Daoy (cell line): ENCODE measurements around the gene SYT3. TPM values are rescaled to one million over a fixed set of nuclear protein-coding genes. Genes with fewer than 3 reads are reported as not detected.

Experiments used
- DNase-seq: peaks from one replicate; pipeline ENCODE4 v3.0.0-alpha.2; 2015; ENCODE audit warnings: low read depth
- total RNA-seq: library from RNA; depleted of rRNA; stranded (reverse); fragments of >200 nt; shearing (Covaris generic); gene quantifications from 2 replicates; pipeline ENCODE4 v1.2.3, GENCODE V29; 2014; rRNA removed

Gene SYT3, protein sequence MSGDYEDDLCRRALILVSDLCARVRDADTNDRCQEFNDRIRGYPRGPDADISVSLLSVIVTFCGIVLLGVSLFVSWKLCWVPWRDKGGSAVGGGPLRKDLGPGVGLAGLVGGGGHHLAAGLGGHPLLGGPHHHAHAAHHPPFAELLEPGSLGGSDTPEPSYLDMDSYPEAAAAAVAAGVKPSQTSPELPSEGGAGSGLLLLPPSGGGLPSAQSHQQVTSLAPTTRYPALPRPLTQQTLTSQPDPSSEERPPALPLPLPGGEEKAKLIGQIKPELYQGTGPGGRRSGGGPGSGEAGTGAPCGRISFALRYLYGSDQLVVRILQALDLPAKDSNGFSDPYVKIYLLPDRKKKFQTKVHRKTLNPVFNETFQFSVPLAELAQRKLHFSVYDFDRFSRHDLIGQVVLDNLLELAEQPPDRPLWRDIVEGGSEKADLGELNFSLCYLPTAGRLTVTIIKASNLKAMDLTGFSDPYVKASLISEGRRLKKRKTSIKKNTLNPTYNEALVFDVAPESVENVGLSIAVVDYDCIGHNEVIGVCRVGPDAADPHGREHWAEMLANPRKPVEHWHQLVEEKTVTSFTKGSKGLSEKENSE
- total RNA-seq = 0.36 and 1.4 TPM in 2 replicates

DNA sequence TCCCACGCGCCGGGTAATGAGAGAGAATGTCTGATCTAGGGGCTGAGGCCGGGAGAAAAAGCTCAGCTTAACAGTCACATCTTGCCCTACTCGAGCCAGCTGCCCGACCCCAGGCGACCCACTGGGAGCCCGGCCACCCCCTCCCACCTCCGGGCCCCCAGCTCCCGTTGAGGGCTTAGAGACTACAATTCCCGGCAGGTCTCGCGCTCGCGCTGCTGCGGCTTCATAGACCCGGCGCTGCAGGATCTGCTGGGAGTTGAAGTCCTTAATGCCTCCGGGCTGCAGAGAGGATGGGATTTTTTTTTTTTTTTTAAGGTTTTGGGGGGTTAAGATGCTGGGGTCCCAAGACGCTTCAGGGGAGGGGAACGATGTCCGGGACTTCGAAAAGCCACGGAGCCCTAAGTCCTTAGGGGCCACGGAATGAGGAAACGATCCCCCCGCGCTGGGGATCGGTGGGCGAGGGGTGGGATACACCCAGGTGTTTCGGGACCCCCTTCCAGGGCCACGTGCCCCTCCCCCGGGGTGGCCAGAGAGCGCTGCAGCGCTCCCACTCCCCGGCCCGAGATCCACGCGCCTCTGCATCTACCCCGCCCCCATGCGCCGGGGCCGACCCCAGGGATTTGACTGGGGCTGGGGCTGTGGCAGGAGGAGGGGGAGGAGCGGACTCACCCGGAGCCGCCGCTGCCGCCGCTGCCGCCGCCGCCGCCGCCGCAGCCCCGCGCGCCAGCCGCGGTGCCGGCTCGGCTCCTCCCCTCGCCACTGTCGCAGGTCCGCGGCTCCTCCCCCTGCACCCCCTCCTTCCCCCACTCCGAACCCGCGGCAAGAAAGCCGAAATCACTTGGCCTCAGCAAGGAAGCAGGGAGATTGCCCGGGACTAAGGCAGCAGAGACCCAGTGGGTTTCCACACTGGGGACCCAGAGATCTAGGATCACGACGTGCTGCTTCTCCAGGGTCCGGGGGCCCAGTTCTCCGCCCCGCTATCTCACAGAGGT is at the start of gene SYT3:
Gene SYT3 (minus strand): TSS at position 761 of the 992 bp plus-strand sequence. CDS start 2,470 bp downstream, outside the sequence.
- DNase-seq = peak; percentile 71

DNA sequence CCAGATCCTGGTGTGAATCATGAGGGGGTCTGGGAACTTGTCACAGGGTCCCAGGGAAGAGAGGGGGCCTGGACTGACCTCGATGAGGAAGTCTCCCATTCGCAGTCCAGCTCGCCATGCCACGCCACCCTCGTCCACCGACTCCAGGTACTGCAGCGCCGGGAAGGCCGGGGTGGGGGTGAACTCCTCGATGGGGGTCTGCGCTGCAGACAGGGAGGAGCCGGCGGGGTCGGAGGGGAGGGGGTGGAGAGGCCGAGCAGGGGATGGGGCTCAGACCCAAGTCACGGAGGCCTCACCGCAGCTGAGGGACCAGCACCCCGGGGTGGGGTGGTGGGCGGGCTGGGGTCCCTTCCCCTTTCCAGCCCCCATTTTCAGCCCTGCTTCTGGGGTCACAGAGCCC is 49.1 kb upstream of the SYT3 start:
- DNase-seq = no peak

DNA sequence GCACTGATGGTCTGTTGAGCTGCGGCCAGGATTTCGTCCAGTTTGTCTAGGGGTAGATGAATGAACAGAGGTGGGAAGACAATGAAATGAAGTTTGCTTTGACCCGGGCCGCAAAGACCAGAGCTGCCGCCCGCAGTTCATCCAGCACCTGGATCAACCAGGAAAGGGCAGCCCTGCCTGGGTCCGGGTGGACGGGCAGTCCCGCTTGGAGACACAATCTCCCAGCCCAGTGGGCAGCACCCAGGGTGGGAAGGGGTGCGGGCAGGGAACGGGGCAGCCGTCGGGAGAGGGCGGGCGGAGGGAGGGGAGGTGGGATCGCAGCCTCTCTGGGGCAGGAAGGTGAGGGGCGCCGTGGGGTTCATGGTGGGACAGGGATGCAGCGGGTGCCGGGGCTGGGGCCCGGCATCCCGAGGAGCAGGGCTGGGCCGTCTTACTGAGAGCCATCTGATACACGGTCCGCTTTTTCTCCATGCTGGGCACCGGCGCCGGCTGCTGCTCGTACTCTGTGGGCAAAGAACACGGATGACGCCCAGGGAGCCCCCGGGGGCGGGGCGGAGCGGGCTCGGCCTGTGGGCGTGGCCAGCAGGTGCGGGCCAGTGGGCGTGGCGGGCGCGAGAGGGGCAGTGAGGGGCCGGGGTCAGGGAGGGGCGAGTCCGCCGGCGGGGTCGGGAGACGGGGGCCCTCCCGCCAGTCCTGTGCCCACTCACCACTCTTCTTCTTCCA is 46.8 kb upstream of the SYT3 start:
- no peak for DNase-seq

DNA sequence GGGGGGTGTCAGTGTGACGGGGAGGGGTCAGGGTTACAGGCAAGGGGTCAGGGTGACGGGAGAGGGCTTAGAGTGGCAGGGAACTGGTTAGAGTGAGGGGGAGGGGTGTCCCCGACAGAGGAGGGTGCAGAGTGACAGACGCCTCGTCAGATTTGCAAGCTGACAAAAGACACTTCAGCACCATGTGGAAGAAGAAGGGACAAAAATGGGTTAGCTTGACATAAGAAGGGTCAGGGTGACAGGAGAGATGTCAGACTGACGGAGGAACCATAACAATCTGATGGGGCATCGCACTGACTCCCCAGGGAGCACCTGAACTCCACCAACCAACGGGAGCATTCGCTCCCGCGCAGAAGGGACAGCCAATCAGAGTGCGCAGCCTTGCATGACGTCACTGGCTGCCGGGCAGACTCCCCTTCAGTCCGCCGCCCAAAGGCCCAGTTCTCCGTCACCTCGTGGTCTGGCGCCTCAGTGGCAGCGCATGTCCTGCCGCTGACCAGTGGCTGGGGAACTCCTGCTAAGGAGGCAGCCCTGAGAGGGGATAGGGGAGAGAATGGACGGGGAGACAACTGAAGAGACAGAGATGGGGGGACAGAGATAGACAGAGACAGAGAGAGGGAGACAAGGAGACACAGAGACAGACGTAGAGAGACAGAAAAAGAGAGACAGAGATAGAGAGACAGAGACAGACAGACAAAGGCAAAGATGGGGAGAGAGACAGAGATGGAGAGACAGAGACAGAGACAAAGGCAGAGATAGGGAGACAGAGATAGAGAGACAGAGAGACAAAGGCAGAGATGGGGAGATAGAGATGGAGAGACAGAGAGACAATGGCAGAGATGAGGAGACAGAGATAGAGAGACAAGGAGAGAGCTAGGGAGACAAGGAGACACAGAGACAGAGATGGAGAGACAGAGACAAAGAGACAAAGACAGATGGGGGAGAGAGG is 39.8 kb upstream of the SYT3 start:
- DNase-seq = peak; percentile 92

DNA sequence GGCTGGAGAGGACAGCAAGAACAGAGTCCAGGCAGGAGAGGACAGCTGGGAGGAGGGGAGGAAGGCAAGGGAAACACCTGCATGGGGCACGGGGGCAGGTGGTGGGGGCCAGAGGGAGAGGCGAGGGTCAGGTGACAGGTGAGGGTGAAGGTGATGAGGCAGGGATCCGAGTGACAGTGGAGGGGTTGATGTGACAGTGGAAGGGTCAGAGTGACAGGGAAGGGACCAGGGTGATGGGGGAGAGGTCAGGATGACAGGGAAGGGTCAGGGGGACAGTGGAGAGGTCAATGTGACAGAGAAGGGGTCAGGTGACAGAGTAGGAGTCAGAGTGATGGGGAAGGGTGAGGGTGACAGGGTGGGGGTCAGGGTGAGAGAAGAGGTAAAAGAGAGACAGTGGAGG is 38.6 kb upstream of the SYT3 start:
- no peak for DNase-seq

DNA sequence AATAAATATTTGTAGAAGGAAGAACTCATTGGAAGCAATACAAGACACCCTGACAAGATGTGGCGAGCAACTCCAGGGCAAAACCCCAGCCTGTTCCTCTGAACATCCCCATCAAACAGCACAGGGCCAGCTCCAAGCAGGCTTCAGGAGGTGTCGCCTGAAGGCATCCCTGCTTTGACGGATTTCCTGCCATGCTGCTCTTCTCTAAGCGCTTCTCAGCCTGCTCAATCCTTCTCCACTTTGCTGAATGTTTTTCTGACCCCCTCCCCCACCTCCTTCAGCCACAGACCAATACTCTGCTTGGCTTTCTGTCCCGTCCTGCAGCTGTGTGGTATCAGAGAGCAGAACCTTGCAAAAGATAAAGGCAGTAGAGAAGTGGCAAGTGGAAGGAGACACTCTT is 38.0 kb upstream of the SYT3 start:
- DNase-seq = no peak

DNA sequence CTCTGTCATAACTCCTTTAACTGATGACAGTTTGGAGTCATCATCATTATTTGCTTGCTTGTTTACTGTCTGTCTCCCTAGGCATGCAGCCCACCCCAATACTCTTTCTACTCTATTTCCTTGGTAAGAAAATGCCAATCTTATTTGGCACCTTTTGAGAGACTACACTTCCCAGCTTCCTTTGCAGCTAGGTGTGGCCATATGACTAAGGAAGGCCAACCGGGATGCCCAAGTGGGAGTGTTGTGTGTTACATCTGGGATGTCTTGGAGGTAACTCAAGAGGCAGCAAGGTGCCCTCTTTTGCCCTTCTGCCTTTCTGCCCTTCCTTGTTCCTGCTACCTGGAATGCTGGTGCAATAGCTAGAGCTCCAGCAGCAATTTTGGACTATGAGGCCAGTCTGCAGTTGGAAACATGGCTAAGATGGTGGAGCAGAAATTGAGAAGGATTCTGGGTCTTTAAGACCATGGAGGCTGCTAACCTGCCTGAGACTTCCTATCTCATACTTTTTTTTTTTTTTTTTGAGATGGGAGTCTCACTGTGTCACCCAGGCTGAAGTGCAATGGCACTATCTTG is 37.0 kb upstream of the SYT3 start:
- no peak for DNase-seq

DNA sequence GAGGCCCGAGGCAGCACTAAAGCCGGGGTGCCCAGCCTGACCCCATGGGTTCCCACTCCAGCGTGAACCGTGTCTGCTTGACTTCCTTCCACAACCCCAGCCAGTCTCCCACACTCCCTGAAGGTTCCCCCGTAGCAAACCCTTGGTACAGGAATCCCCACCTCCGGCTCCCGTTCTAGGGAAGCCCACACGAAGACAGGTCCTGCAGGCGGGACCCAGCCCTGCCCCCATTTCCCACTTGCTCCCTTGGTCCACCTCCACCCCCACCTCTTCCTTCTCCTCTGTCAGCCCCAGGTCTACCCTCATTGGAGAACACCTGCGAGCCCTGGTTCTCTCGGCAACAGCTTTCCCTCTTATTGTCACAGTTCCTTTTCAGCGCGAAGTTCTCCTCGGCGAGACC is 33.4 kb upstream of the SYT3 start:
- no peak for DNase-seq

DNA sequence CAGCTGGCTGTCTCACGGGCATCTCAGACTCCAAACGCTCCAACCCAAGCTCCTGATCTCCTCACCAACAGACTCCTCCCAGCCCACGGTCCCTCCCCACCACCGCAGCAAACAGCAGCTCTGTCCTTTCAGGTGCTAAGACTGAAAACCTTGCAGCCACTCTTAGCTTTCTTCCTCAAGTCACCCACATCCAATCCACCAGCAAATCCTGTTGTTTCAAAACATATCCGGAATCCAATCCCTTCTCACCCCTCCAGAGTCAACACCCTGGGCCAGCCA is 30.4 kb upstream of the SYT3 start:
- no peak for DNase-seq

DNA sequence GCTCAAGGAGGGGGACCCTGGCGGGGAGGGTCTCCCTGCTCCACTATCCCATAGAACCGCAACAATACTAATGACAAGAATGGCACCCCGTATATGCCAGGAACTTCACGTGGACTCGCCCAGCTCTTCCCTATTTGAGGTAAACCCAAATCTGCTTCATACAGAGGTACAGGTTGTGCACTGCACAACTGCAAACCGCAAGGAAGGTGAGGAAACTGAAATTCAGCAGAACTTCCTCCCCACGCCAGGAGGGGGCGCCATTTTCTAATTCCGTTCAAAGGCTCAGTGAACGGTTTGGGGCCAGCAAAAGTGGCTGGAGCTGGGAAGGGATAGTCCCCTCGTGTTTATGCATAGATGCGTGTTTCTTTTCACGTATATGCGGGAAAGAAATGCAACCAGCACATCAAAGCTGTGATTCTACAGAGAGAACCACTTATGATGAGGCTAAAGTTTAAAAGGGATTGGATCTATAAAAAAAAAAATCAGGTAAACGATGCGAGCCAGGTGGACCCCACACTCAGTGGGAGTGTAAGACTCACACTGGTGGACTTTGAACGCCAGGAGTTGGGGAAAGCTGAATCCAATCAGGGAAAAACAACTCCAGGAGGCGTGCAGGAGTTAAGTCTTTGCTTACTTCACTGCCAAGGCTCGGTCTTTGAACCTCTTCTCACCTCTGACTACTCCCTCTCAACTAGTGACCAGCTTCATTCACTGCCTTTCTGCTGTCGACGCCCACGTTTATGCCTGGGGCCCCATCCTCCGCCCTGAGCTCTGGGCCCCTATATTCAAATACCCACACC is 29.8 kb upstream of the SYT3 start:
- no peak for DNase-seq

DNA sequence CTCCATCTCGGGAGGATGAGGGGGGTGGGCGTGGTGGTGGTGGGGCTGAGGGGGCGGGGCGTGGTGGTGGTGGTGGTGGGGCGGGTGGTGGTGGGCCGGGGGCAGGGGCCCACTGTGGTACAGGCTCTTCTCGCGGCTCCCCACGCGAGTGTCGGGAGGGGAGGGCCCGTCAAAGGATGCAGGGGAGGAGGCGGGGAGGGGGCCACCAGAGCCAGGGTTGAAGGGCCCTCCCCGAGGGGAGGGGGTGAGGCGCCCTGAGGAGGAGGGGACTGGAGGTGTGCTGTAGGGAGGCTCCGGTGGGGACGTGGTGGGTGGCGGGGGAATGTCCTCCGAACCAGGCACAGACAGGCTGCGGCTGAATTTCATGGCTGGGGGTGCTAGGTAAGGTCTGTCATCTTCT is 29.2 kb upstream of the SYT3 start:
- no peak for DNase-seq

DNA sequence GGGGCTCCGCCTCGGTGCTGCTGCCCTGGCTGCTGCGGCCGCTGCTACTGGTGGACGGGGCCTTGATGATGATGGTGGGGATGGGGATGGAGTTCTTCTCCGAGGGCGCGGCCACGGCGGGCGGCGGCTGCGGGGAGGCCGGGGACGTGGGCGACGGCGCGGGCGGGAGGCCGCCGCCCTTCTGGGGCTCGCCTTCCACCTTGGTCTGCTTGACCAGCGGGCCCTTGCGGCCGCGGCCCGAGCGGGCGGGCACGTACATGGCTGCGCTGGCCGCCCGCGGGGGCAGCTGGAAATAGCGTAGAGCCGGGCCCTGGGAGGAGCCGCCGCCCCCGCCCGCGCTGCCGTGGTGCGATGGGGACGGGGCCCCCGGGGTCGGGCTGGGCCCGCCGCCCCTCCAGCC is 28.7 kb upstream of the SYT3 start:
- DNase-seq = no peak

DNA sequence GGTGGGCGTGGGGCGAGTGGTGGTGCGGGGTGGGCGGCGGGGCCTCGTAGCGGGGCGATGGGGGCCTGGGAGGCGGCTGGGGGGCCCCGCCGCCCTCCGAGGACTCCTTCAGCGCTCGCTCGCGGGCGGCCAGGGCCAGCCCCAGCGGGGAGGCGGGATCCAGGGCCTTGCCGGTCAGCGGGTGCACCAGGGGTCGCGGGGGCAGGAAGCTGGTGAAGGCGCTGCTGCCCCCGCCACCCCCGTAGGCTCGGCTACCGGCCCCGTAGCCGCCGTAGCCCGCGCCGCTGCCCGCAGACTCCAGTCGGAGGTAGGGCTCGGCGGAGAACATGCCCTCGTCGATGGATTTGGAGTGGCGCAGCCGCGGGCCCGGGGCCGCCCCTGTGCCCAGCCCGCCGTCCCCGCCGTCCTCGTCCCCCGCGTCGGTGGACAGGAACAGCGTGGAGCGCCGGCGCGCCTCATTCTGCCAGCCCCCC is 28.1 kb upstream of the SYT3 start:
- DNase-seq = no peak

DNA sequence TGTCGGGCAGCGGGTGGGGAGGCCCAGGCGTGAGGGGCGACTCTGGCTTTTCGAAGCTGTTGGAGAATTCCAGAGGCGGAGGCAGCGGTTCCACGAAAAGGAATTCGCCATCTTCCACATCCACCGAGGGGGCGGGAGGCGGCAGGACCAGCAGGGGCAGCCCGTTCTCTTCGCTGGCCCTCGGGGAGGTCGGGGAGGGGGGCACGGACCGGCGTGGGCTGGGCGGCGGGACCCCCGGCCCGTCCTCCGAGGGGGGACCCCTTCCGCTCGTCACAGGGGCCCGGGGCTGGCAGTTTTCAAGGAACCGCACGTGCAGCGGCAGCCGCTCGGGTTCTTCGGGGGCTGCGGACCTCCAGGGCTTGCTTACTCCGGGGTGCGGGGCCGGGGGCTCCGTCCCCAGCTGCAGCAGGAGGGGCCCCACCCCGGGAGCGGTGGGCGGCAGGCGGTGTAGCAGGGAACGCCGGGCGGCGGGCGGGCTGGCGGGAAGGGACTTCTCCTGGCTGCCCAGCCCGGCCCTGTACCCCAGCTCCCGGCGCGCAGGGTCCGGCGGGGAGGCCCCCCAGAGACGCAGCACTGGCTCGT is 27.6 kb upstream of the SYT3 start:
- DNase-seq = no peak

DNA sequence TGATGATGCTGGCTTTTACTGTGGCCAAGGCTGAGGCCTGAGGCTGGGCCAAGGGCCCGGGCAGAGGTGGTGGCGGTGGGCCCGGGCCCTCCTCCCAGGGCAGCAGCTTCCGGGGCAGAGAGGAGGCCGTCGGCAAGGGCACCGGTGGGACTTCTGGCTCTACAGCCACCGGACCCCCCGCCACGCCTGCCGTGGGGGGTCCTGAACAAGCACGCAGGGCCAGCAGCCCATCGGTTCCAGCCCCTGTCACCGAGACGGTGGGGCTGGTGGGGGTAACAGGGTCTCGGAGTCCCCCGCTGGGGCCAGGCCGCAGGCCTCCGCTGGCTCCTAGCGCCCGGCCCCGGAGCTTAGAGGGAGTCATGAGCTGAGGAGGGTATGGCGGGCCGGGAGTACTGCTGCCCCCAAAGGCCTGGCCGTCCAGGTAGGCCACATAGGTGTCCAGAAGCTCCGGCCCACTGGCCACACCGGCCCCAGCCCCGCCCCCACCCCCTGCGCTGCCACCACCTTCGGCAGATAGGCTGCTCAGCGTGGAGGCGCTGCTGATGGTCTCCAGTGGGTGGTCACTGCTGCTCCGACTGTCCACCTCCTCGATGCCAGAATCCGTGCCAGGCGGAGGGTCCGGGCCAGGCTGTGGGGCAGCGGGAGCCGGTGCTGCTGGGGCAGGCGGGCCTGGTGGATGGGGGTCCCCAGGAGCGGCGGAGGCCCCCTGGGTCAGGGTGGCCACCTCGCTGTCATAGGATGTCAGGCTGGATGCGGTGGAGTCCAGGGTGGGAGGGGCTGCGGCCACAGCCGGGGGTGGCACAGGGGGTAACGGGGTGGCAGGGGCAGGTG is 26.9 kb upstream of the SYT3 start:
- no peak for DNase-seq

DNA sequence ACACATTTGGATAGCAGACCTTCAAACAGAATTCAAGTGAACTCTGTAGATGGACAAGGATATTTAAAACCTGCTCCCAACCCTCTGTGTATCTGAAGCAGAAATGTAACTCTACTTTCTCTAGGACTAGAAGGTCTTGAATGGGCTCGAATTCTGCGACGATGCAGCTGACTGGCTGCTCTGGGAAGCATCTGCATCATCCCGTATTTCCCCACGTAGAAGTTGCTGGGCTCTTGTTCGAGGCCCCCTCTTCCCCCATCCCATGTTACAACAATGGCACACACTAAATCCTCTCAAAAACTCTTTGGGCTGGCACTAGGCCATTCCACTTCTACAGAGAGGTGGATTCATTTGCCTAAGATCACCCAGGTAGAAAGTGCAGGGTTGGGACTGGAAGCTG is 24.5 kb upstream of the SYT3 start:
- no peak for DNase-seq

DNA sequence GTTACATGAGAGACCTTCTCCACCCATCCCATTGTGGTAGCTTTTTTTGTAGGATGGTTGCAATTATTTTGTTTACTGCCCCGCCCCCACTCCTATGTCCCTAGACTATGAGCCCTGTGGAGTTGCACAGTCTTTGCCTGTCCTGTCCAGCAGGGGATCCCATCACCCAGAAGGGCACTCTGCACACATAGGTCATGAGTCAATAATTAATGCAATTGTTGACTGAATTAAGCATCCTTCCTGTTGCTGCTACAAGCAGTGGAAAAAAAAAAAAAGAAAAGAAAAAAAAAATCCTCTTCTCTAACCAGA is 23.8 kb upstream of the SYT3 start:
- no peak for DNase-seq
